Heart left ventricle (tissue), 16 donors: ENCODE data around the gene DPP9. TPM values are rescaled to one million over a fixed set of nuclear protein-coding genes. Genes with fewer than 3 reads are reported as not detected.
"Not testable (repeated sequence)": the region's sequence is repeated elsewhere in the genome, so short reads cannot be mapped to it uniquely, and the experiment has no call there.

Experiments used
- ATAC-seq, 4 donors: fragments of 200-7000 bp; cut with Tn5 transposase; one replicate each; pipeline ENCODE4 v1.9.1; 2020 to 2022; ENCODE audit warnings: moderate library complexity in 4 of 4, mild to moderate bottlenecking in 3 of 4, moderate number of reproducible peaks in 1 of 4
- DNase-seq, 5 donors: peaks; one replicate each; pipeline ENCODE4 v3.0.0-alpha.2; 2020
- H3K27ac ChIP-seq, 12 donors: fragments of 200-600 bp; sonication (generic) in 4 of 12; one replicate each; pipeline versions ENCODE4 v1.5.0 to v1.8.0; 2016 to 2022; ENCODE audit warnings: mild to moderate bottlenecking in 2 of 12
- H3K27me3 ChIP-seq, 9 donors: fragments of 200-600 bp; sonication (generic) in 2 of 9; one replicate each; pipeline versions ENCODE4 v1.5.1 to v1.8.0; 2016 to 2022; ENCODE audit warnings: mild to moderate bottlenecking in 3 of 9
- H3K36me3 ChIP-seq, 9 donors: fragments of 200-600 bp; sonication (generic) in 2 of 9; one replicate each; pipeline versions ENCODE4 v1.5.0 to v1.8.0; 2018 to 2022; ENCODE audit warnings: mild to moderate bottlenecking in 2 of 9
- H3K4me1 ChIP-seq, 12 donors: fragments of 200-600 bp; sonication (generic) in 4 of 12; one replicate each; pipeline versions ENCODE4 v1.5.0 to v1.8.0; 2016 to 2022; ENCODE audit warnings: mild to moderate bottlenecking in 3 of 12
- H3K4me3 ChIP-seq, 12 donors: fragments of 200-600 bp; sonication (generic) in 4 of 12; one replicate each; pipeline versions ENCODE4 v1.5.0 to v1.8.0; 2017 to 2022; ENCODE audit warnings: mild to moderate bottlenecking in 9 of 12, moderate library complexity in 4 of 12
- H3K9me3 ChIP-seq, 12 donors: fragments of 200-600 bp; sonication (generic) in 4 of 12; one replicate each; pipeline versions ENCODE4 v1.5.0 to v1.8.0; 2016 to 2022; ENCODE audit warnings: mild to moderate bottlenecking in 1 of 12
- CTCF ChIP-seq, 12 donors: fragments of 200-600 bp; sonication (generic) in 4 of 12; IDR thresholded peaks; one replicate each; pipeline versions ENCODE4 v1.5.0 to v1.8.0; 2018 to 2022; ENCODE audit warnings: antibody characterized with exemption in 12 of 12, mild to moderate bottlenecking in 5 of 12
- POLR2A ChIP-seq, 2 donors: fragments of 450-650 bp; IDR thresholded peaks; one replicate each; pipeline ENCODE4 v1.6.1; 2017; ENCODE audit warnings: antibody characterized with exemption in 2 of 2, mild to moderate bottlenecking in 2 of 2, moderate library complexity in 2 of 2
- whole genome bisulfite sequencing, 4 donors: extraction: QIAGEN DNeasy Blood & Tissue Kit in 2 of 4; methylation state at CpG; one replicate each; pipeline versions ENCODE4 v1.1.5 to v1.1.7; 2013 to 2018; 5-methylcytosine and 5-hydroxymethylcytosine counted together
- intact Hi-C, 10 donors: fragments of 100-400 bp; cut with DNase I; formaldehyde crosslinking; loops; one replicate each; pipeline versions ENCODE4 v1.11.1 to v1.14.2; 2022
- polyA plus RNA-seq, 2 donors: library from polyadenylated mRNA; stranded (reverse); fragments of 200-250 nt; gene quantifications; one replicate each; pipeline ENCODE4 v1.2.3, GENCODE V29; 2013
- total RNA-seq, 9 donors: library from RNA; depleted of rRNA in 2 of 9; stranded (reverse); fragments of >200 nt in 2 of 9; fragmentation: NEBNext Ultra II Directional in 3 of 9; extraction: Animal tissue kit (Norgen Biotek cat#: 25700) in 3 of 9; gene quantifications; one replicate each; pipeline versions ENCODE4 v1.1.0 to v1.2.4, GENCODE V29; 2016 to 2023
- donor health status: ischemic (EF 13 %, LVEDD 7.1; RV severe dilation, severe dysfunction).
- donor health status: healthy with polysubstance abuse.
- donor health status: DM: no; HTN: yes; CAD: no.
- donor health status: DM: no; HTN: no; CAD: no.
- donor health status: ischemic (EF 25% LVEDD 6.9; RV normal size, moderate dysfunction).
- donor health status: ischemic (EF 25% LVEDD 5.7; RV mildly dilated, moderate dysfunction).
- donor health status: healthy.
- donor health status: DM: yes; HTN: yes; CAD: no.
- donor health status: ischemic (EF 35%, LVEDD 5.7; RV mildly dilated, moderate dysfunction).
- donor health status: nonischemic (EF 11% LVEDD 7.7; RV severe dilation, severe dysfunction).
- donor health status: DM: yes; HTN: yes; CAD: no.
- donor health status: PGD.
- donor health status: ischemic (EF 29% LVEDD 5.4; RV normal size, mild dysfunction).
- donor health status: nonischemic (EF 23%, LVEDD 6.1; RV moderate dilation, normal function).

Gene DPP9
- total and polyA plus RNA-seq, 11 donors: 30.7 to 65.2 (median 47.7) TPM

- Histone ChIP-seq H3K36me3 (no peaks in the 10 kb centered on the region), H3K27ac (no peak overlapping the region), H3K4me1 (peaks cover 0 to 34% (median 10%) of the 10 kb centered on the region in 12 donors), H3K9me3 (peaks cover 0 to 8% (median 0%) of the 10 kb centered on the region in 12 donors), H3K4me3 (no peak overlapping the region), H3K27me3 (no peaks in the 10 kb centered on the region)
- no peak for TF ChIP-seq CTCF (IDR thresholded peaks at IDR 0.05)
- TF ChIP-seq POLR2A (IDR thresholded peaks at IDR 0.05): no peak
- intact Hi-C loops: no loop called here
- 51 to 61% (median 52%) methylated on average over 8 of the region's 8 CpGs for WGBS, 4 donors
- no peak for ATAC-seq
- DNase-seq: no peak
These were observed 22.3 kb upstream of the DPP9 start for GRCh38 chr19:4745986-4746385.

GRCh38 chr19:4745175-4745574 lies 21.5 kb upstream of the DPP9 start:
- intact Hi-C loops, H3K4me3 ChIP-seq, H3K9me3 ChIP-seq, H3K36me3 ChIP-seq, DNase-seq, H3K27me3 ChIP-seq: not testable (repeated sequence)
- Histone ChIP-seq H3K27ac (peak overlapping the region in 5 of 12 donors; percentile 46 to 68 (median 54)), H3K4me1 (peaks cover 0 to 34% (median 10%) of the 10 kb centered on the region in 12 donors)
- peak in 1 of 4 donors; percentile 23 for ATAC-seq
- WGBS, 4 donors: 67 to 73% (median 68%) methylated on average over 10 of the region's 10 CpGs

- Histone ChIP-seq H3K4me3 (no peak overlapping the region), H3K27ac (peak overlapping the region; percentile 19 to 70 (median 49)), H3K4me1 (peaks cover 0 to 34% (median 10%) of the 10 kb centered on the region in 12 donors), H3K36me3 (no peaks in the 10 kb centered on the region), H3K27me3 (no peaks in the 10 kb centered on the region), H3K9me3 (peaks cover 0 to 8% (median 0%) of the 10 kb centered on the region in 12 donors)
- DNase-seq: peak in 3 of 5 donors; percentile 40 to 61 (median 42)
- TF ChIP-seq CTCF (IDR thresholded peaks at IDR 0.05) (no peak), POLR2A (IDR thresholded peaks at IDR 0.05) (no peak)
- peak; percentile 57 to 97 (median 88) for ATAC-seq
- intact Hi-C loops: no loop called here
- whole genome bisulfite sequencing, 4 donors: 36 to 52% (median 46%) methylated on average over 8 of the region's 8 CpGs
These were observed 21.0 kb upstream of the DPP9 start for GRCh38 chr19:4744451-4745174.

GRCh38 chr19:4742723-4743646 lies 19.3 kb upstream of the DPP9 start:
- intact Hi-C loops: no loop called here

More at GRCh38 chr19:4742723-4743646, 19.3 kb upstream of the DPP9 start:
- peak overlapping the region in 5 of 12 donors; percentile 34 to 56 (median 36) for H3K27ac ChIP-seq
- TF ChIP-seq CTCF (IDR thresholded peaks at IDR 0.05) (no peak), POLR2A (IDR thresholded peaks at IDR 0.05) (no peak)
- H3K4me3 ChIP-seq: no peak overlapping the region
- H3K36me3 ChIP-seq: no peaks in the 10 kb centered on the region
- 26 to 38% (median 35%) methylated on average over 12 of the region's 12 CpGs for WGBS, 4 donors
- peaks cover 0 to 34% (median 10%) of the 10 kb centered on the region in 12 donors for H3K4me1 ChIP-seq
- no peaks in the 10 kb centered on the region for H3K9me3 ChIP-seq
- DNase-seq (no peak), ATAC-seq (peak in 2 of 4 donors; percentile 8 to 39)
- H3K27me3 ChIP-seq: no peaks in the 10 kb centered on the region
